B cell (primary cell): ENCODE data around the gene OR10H2. TPM values are rescaled to one million over a fixed set of nuclear protein-coding genes. Genes with fewer than 3 reads are reported as not detected.

Experiments used
- ATAC-seq: fragments of 200-7000 bp; cut with Tn5 transposase; one replicate; pipeline ENCODE4 v1.10.0; 2021; ENCODE audit warnings: low read depth, mild to moderate bottlenecking, moderate number of reproducible peaks, moderate library complexity
- CTCF ChIA-PET: fragments of 350-600 bp; sonication (Branson Sonifier 250); formaldehyde crosslinking; loops from one replicate; lab custom pipeline; 2021; ENCODE audit warnings: antibody characterized with exemption, inconsistent platforms; lab: Charles Lee
- POLR2A ChIA-PET: fragments of 350-600 bp; sonication (Branson Sonifier 250); formaldehyde crosslinking; loops from one replicate; lab custom pipeline; 2021; ENCODE audit warnings: antibody characterized with exemption; lab: Charles Lee
- DNase-seq: peaks from one replicate; pipeline ENCODE4 v3.0.0; 2013
- H2AFZ ChIP-seq: 2 replicates; pipeline ENCODE4 v1.6.1; 2012; ENCODE audit warnings: mild to moderate bottlenecking, low read depth, low read length; ENCODE audit not compliant: insufficient read depth, poor library complexity, severe bottlenecking
- H3K27ac ChIP-seq, 2 donors: 1 replicate in 1 of 2; 2 replicates in 1 of 2; pipeline ENCODE4 v1.5.1; 2012 to 2013; ENCODE audit warnings: low read length in 2 of 2, mild to moderate bottlenecking in 2 of 2, moderate library complexity in 1 of 2
- H3K27me3 ChIP-seq, 4 experiments: fragments of 200-600 bp in 1 of 4; sonication (generic) in 1 of 4; replicated peaks in 1 of 4; 1 replicate in 2 of 4; 2 replicates in 2 of 4; pipeline versions ENCODE4 v1.6.1 to v1.7.0; 2013 to 2016; ENCODE audit warnings: low read length in 3 of 4, mild to moderate bottlenecking in 2 of 4, mixed read lengths in 1 of 4, moderate library complexity in 1 of 4; ENCODE audit not compliant: insufficient read depth in 4 of 4, control insufficient read depth in 3 of 4; ENCODE audit errors: control extremely low read depth in 1 of 4
- H3K36me3 ChIP-seq, 2 experiments: replicated peaks in 1 of 2; 1 replicate in 1 of 2; 2 replicates in 1 of 2; pipeline versions ENCODE4 v1.6.1 to v1.7.1; 2013; ENCODE audit warnings: low read length in 1 of 2; ENCODE audit not compliant: insufficient read depth in 2 of 2, control insufficient read depth in 1 of 2; ENCODE audit errors: control extremely low read depth in 1 of 2, extremely low read depth in 1 of 2
- H3K4me1 ChIP-seq, 2 donors: fragments of 200-600 bp in 1 of 2; sonication (generic) in 1 of 2; 1 replicate in 1 of 2; 2 replicates in 1 of 2; pipeline versions ENCODE4 v1.5.1 to v1.6.1; 2013 to 2017; ENCODE audit warnings: low read length in 2 of 2; ENCODE audit not compliant: control insufficient read depth in 2 of 2, insufficient read depth in 2 of 2
- H3K4me2 ChIP-seq: replicated peaks from 2 replicates; pipeline ENCODE3; 2012; ENCODE audit warnings: mild to moderate bottlenecking, low read depth, low read length; ENCODE audit not compliant: poor library complexity, severe bottlenecking
- H3K4me3 ChIP-seq, 5 experiments: fragments of 200-600 bp in 1 of 5; sonication (generic) in 1 of 5; 1 replicate in 3 of 5; 2 replicates in 2 of 5; pipeline versions ENCODE4 v1.5.1 to v1.7.0; 2011 to 2016; ENCODE audit warnings: low read length in 4 of 5, mild to moderate bottlenecking in 4 of 5, low read depth in 2 of 5, control low read depth in 1 of 5, moderate library complexity in 1 of 5; ENCODE audit not compliant: insufficient read depth in 1 of 5; ENCODE audit errors: control extremely low read depth in 1 of 5, extremely low read depth in 1 of 5
- H3K79me2 ChIP-seq: fragments of 200-600 bp; sonication (generic); one replicate; pipeline ENCODE4 v1.6.0; 2016; ENCODE audit warnings: low read length; ENCODE audit not compliant: control insufficient read depth, insufficient read depth
- H3K9ac ChIP-seq: fragments of 200-600 bp; sonication (generic); 2 replicates; pipeline ENCODE4 v1.6.1; 2017; ENCODE audit warnings: mild to moderate bottlenecking, low read length, moderate library complexity
- H3K9me3 ChIP-seq, 3 donors: one replicate each; pipeline versions ENCODE4 v1.6.1 to v1.7.1; 2013; ENCODE audit warnings: low read length in 2 of 3; ENCODE audit not compliant: control insufficient read depth in 2 of 3, insufficient read depth in 1 of 3; ENCODE audit errors: control extremely low read depth in 1 of 3
- H4K20me1 ChIP-seq: 2 replicates; pipeline ENCODE4 v1.6.0; 2012; ENCODE audit warnings: mild to moderate bottlenecking, low read length; ENCODE audit not compliant: insufficient read depth, control insufficient read depth, poor library complexity, severe bottlenecking
- H3K27ac Mint-ChIP-seq: one replicate; pipeline ENCODE4 v1.8.0; 2021; ENCODE audit warnings: mixed read lengths
- H3K27me3 Mint-ChIP-seq: one replicate; pipeline ENCODE4 v1.8.0; 2021; ENCODE audit warnings: mixed read lengths
- H3K4me1 Mint-ChIP-seq: one replicate; pipeline ENCODE4 v1.8.0; 2021; ENCODE audit warnings: mixed read lengths
- H3K4me3 Mint-ChIP-seq: one replicate; pipeline ENCODE4 v1.8.0; 2021; ENCODE audit warnings: mixed read lengths
- H3K9me3 Mint-ChIP-seq: one replicate; pipeline ENCODE4 v1.8.0; 2022; ENCODE audit warnings: mixed read lengths; ENCODE audit not compliant: insufficient read depth
- EZH2 ChIP-seq: IDR thresholded peaks from 2 replicates; pipeline ENCODE4 v1.6.1; 2012; ENCODE audit warnings: borderline replicate concordance, low read depth, mild to moderate bottlenecking, moderate library complexity, low read length; ENCODE audit not compliant: insufficient read depth, poor library complexity, severe bottlenecking
- WGBS: methylation state at CpG from one replicate; pipeline ENCODE4 v1.1.5; 2013; ENCODE audit warnings: missing lambda C conversion rate; ENCODE audit not compliant: insufficient coverage; 5-methylcytosine and 5-hydroxymethylcytosine counted together
- intact Hi-C: fragments of 100-400 bp; cut with micrococcal nuclease; formaldehyde crosslinking; loops from one replicate; pipeline ENCODE4 v1.10.0; 2022
- polyA plus RNA-seq: library from polyadenylated mRNA; depleted of rRNA; stranded (reverse); fragments of >200 nt; gene quantifications from 2 replicates; pipeline ENCODE4 v1.2.3, GENCODE V29; 2012
- total RNA-seq, 2 donors: library from RNA; stranded (reverse); fragments of 120-200 nt in 1 of 2; gene quantifications; 1 replicate in 1 of 2; 2 replicates in 1 of 2; pipeline versions ENCODE4 v1.2.3 to v1.2.4, GENCODE V29; 2013 to 2022
- TF ChIP-seq, protein P1 (sequence below): fragments of 200-600 bp; IDR thresholded peaks from one replicate; pipeline ENCODE4 v1.8.0; 2022; ENCODE audit warnings: antibody characterized with exemption, mild to moderate bottlenecking

The OR10H2 gene
- total and polyA plus RNA-seq, 2 donors (not counting 1 experiment from before 2014, with no cell fraction given) = not detected

DNA sequence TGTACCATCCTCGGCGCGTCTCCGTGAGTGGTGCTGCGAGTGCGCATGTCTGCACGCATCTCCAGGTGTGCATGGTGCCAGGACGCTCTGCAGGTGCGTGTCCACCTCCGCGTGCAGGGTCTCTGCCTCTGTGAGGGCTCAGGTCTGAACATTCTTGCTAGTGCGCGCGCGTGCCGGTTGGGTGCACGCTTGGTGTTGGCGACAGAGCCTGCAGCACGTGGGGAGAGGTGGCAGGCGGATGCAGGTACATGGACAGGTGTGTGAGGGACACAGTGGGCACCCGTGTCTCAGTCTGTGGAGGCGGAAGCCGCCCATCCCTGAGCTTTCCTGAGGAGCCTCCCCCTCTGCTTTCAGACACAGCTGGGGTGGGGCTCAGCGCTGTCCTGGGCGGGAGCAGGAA, 4.9 kb upstream of the OR10H2 start:
- no peaks in the 10 kb centered on the region for H3K79me2 ChIP-seq
- no peak overlapping the region for H3K27ac Mint-ChIP-seq
- H3K4me1 ChIP-seq = no peaks in the 10 kb centered on the region
- DNase-seq (no peak), ATAC-seq (no peak)
- no peak overlapping the region for H3K4me3 Mint-ChIP-seq
- TF ChIP-seq EZH2 = no peak
- TF ChIP-seq, protein P1, sequence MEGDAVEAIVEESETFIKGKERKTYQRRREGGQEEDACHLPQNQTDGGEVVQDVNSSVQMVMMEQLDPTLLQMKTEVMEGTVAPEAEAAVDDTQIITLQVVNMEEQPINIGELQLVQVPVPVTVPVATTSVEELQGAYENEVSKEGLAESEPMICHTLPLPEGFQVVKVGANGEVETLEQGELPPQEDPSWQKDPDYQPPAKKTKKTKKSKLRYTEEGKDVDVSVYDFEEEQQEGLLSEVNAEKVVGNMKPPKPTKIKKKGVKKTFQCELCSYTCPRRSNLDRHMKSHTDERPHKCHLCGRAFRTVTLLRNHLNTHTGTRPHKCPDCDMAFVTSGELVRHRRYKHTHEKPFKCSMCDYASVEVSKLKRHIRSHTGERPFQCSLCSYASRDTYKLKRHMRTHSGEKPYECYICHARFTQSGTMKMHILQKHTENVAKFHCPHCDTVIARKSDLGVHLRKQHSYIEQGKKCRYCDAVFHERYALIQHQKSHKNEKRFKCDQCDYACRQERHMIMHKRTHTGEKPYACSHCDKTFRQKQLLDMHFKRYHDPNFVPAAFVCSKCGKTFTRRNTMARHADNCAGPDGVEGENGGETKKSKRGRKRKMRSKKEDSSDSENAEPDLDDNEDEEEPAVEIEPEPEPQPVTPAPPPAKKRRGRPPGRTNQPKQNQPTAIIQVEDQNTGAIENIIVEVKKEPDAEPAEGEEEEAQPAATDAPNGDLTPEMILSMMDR = no peak
- intact Hi-C loops = no loop called here
- ChIA-PET POLR2A (no interaction called here), CTCF (no interaction called here)
- H3K27ac ChIP-seq = no peak overlapping the region
- no peak overlapping the region for H3K4me3 ChIP-seq
- 35% methylated on average over 25 of the region's 25 CpGs for WGBS
- no peak overlapping the region for H3K4me2 ChIP-seq
- H3K9ac ChIP-seq = no peak overlapping the region
- peaks cover 0 to 5% (median 0%) of the 10 kb centered on the region in 3 donors for H3K9me3 ChIP-seq
- no peak overlapping the region for H2AFZ ChIP-seq
- peaks cover 0 to 26% (median 2%) of the 10 kb centered on the region in 4 experiments for H3K27me3 ChIP-seq
- peaks cover 2% of the 10 kb centered on the region for H3K9me3 Mint-ChIP-seq
- H4K20me1 ChIP-seq = no peaks in the 10 kb centered on the region
- no peaks in the 10 kb centered on the region for H3K4me1 Mint-ChIP-seq
- H3K27me3 Mint-ChIP-seq = peaks cover 46% of the 10 kb centered on the region
- no peaks in the 10 kb centered on the region for H3K36me3 ChIP-seq

DNA sequence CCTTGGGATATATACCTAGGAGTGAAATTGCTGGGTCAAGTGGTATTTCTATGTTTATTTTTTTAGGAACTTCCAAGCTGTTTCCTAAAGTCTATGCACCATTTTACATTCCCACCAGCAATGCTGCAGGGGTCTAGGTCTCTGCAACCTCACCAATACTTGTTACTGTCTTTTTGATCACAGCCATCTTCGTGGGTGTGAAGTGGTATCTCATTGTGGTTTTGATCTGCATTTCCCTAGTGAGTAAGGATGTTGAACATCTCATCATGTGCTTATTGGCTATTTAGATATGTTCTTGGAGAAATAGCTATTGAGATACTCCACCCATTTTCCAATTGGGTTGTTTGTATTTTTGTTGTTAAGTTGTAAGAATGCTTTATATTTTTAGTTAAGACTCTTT, 2.7 kb downstream of the OR10H2 start:
- WGBS = no CpG with 5 or more reads among the region's 1 CpG
- H3K9ac ChIP-seq = no peak overlapping the region
- no peak for DNase-seq
- no peak overlapping the region for H3K4me3 ChIP-seq
- no peak overlapping the region for H2AFZ ChIP-seq
- H4K20me1 ChIP-seq = no peaks in the 10 kb centered on the region
- H3K9me3 ChIP-seq = peaks cover 0 to 3% (median 0%) of the 10 kb centered on the region in 3 donors
- no peaks in the 10 kb centered on the region for H3K4me1 Mint-ChIP-seq
- no peaks in the 10 kb centered on the region for H3K79me2 ChIP-seq
- intact Hi-C loops = no loop called here
- H3K27ac Mint-ChIP-seq = no peak overlapping the region
- ATAC-seq = no peak
- H3K27ac ChIP-seq = no peak overlapping the region
- peaks cover 55% of the 10 kb centered on the region for H3K27me3 Mint-ChIP-seq
- no peak overlapping the region for H3K4me3 Mint-ChIP-seq
- H3K27me3 ChIP-seq = peaks cover 0 to 29% (median 2%) of the 10 kb centered on the region in 4 experiments
- no peak for TF ChIP-seq EZH2
- TF ChIP-seq, protein P1 = no peak
- CTCF ChIA-PET = no interaction called here
- H3K4me2 ChIP-seq = no peak overlapping the region
- no peaks in the 10 kb centered on the region for H3K9me3 Mint-ChIP-seq
- POLR2A ChIA-PET = no interaction called here
- H3K36me3 ChIP-seq = no peaks in the 10 kb centered on the region
- no peaks in the 10 kb centered on the region for H3K4me1 ChIP-seq
